ENCODE results near the gene RND3. TPM values are rescaled to one million over a fixed set of nuclear protein-coding genes. Genes with fewer than 3 reads are reported as not detected.

The RND3 gene
- total RNA-seq, 2 experiments from 2014 or later: not detected

GRCh38 chr2:150475479-150476250, 11.8 kb downstream of the RND3 start:
- Histone ChIP-seq H3K9me2 (ENCODE audit: insufficient read depth, low read length) (no peaks in the 10 kb centered on the region), H3K4me2 (ENCODE audit: low read length) (no peak overlapping the region), H4K20me1 (ENCODE audit: insufficient read depth, low read length) (no peaks in the 10 kb centered on the region), H2AFZ (ENCODE audit: low read length) (no peak overlapping the region), H3K9me3 (ENCODE audit: low read length) (no peaks in the 10 kb centered on the region), H3K4me1 (ENCODE audit: insufficient read depth, low read length, poor library complexity, severe bottlenecking) (no peaks in the 10 kb centered on the region), H3K4me3 (ENCODE audit: low read depth, low read length, poor library complexity, severe bottlenecking) (no peak overlapping the region), H3K27ac (ENCODE audit: low read depth, low read length, poor library complexity, severe bottlenecking) (no peak overlapping the region), H3K36me3 (ENCODE audit: insufficient read depth, low read length) (no peaks in the 10 kb centered on the region), H3K79me2 (ENCODE audit: insufficient read depth, low read depth, low read length) (no peaks in the 10 kb centered on the region)
- intact Hi-C loops (cut with micrococcal nuclease; ENCODE audit: unreplicated experiment): no loop called here
- ChIA-PET POLR2A (no interaction called here), CTCF (ENCODE audit: unreplicated experiment) (no interaction called here)
- no peak for TF ChIP-seq EZH2phosphoT487 (IDR thresholded peaks at IDR 0.05; ENCODE audit: borderline replicate concordance, low read depth, low read length)
- TF ChIP-seq CTCF (conservative IDR thresholded peaks at IDR 0.05; ENCODE audit: low read length): no peak
- BruUV-seq (replicated peaks): no TSS peak
- DNase-seq (ENCODE audit: low spot score): no peak

- H3K79me2 ChIP-seq (ENCODE audit: insufficient read depth, low read depth, low read length): no peaks in the 10 kb centered on the region
- H3K36me3 ChIP-seq (ENCODE audit: insufficient read depth, low read length): no peaks in the 10 kb centered on the region
- no peak overlapping the region for H3K4me3 ChIP-seq (ENCODE audit: low read depth, low read length, poor library complexity, severe bottlenecking)
- H3K4me1 ChIP-seq (ENCODE audit: insufficient read depth, low read length, poor library complexity, severe bottlenecking): no peaks in the 10 kb centered on the region
- POLR2A ChIA-PET: interaction anchor here (0.7 to 1.0 kb wide), 2 partner anchors 20 to 45 kb away, joined by 3 read pairs; no protein-coding TSS in a partner anchor
- no peaks in the 10 kb centered on the region for H4K20me1 ChIP-seq (ENCODE audit: insufficient read depth, low read length)
- no peak for DNase-seq (ENCODE audit: low spot score)
- TF ChIP-seq EZH2phosphoT487 (IDR thresholded peaks at IDR 0.05; ENCODE audit: borderline replicate concordance, low read depth, low read length) (no peak), CTCF (conservative IDR thresholded peaks at IDR 0.05; ENCODE audit: low read length) (no peak)
- intact Hi-C loops (cut with micrococcal nuclease; ENCODE audit: unreplicated experiment): no loop called here
- no peaks in the 10 kb centered on the region for H3K9me2 ChIP-seq (ENCODE audit: insufficient read depth, low read length)
- CTCF ChIA-PET (ENCODE audit: unreplicated experiment): no interaction called here
- no peak overlapping the region for H3K27ac ChIP-seq (ENCODE audit: low read depth, low read length, poor library complexity, severe bottlenecking)
- H3K9me3 ChIP-seq (ENCODE audit: low read length): no peaks in the 10 kb centered on the region
- H3K4me2 ChIP-seq (ENCODE audit: low read length): no peak overlapping the region
- H2AFZ ChIP-seq (ENCODE audit: low read length): no peak overlapping the region
- BruUV-seq (replicated peaks): no TSS peak
These were observed 13.0 kb downstream of the RND3 start for GRCh38 chr2:150474326-150475074.

- CTCF ChIA-PET (ENCODE audit: unreplicated experiment): no interaction called here
- no TSS peak for BruUV-seq (replicated peaks)
- intact Hi-C loops (cut with micrococcal nuclease; ENCODE audit: unreplicated experiment): no loop called here
- no peak for DNase-seq (ENCODE audit: low spot score)
- H3K9me2 ChIP-seq (ENCODE audit: insufficient read depth, low read length): no peaks in the 10 kb centered on the region
- H3K4me3 ChIP-seq (ENCODE audit: low read depth, low read length, poor library complexity, severe bottlenecking): no peak overlapping the region
- no peak overlapping the region for H3K27ac ChIP-seq (ENCODE audit: low read depth, low read length, poor library complexity, severe bottlenecking)
- H3K9me3 ChIP-seq (ENCODE audit: low read length): no peaks in the 10 kb centered on the region
- TF ChIP-seq CTCF (conservative IDR thresholded peaks at IDR 0.05; ENCODE audit: low read length) (no peak), EZH2phosphoT487 (IDR thresholded peaks at IDR 0.05; ENCODE audit: borderline replicate concordance, low read depth, low read length) (no peak)
- no peaks in the 10 kb centered on the region for H4K20me1 ChIP-seq (ENCODE audit: insufficient read depth, low read length)
- H3K36me3 ChIP-seq (ENCODE audit: insufficient read depth, low read length): no peaks in the 10 kb centered on the region
- H3K4me1 ChIP-seq (ENCODE audit: insufficient read depth, low read length, poor library complexity, severe bottlenecking): no peaks in the 10 kb centered on the region
- no peak overlapping the region for H3K4me2 ChIP-seq (ENCODE audit: low read length)
- no peak overlapping the region for H2AFZ ChIP-seq (ENCODE audit: low read length)
- H3K79me2 ChIP-seq (ENCODE audit: insufficient read depth, low read depth, low read length): no peaks in the 10 kb centered on the region
- POLR2A ChIA-PET: interaction anchor here (0.5 to 1.0 kb wide), 2 partner anchors 18 to 44 kb away, joined by 3 to 4 read pairs; no protein-coding TSS in a partner anchor
These were observed 13.7 kb downstream of the RND3 start for GRCh38 chr2:150473767-150474166.
